ENCODE data around the gene ZNF821.
A peak's percentile ranks its signal among the peaks of the same experiment; 100 is the strongest.
"Not testable (repeated sequence)": the region's sequence is repeated elsewhere in the genome, so short reads cannot be mapped to it uniquely, and the experiment has no call there.

Gene ZNF821

DNA sequence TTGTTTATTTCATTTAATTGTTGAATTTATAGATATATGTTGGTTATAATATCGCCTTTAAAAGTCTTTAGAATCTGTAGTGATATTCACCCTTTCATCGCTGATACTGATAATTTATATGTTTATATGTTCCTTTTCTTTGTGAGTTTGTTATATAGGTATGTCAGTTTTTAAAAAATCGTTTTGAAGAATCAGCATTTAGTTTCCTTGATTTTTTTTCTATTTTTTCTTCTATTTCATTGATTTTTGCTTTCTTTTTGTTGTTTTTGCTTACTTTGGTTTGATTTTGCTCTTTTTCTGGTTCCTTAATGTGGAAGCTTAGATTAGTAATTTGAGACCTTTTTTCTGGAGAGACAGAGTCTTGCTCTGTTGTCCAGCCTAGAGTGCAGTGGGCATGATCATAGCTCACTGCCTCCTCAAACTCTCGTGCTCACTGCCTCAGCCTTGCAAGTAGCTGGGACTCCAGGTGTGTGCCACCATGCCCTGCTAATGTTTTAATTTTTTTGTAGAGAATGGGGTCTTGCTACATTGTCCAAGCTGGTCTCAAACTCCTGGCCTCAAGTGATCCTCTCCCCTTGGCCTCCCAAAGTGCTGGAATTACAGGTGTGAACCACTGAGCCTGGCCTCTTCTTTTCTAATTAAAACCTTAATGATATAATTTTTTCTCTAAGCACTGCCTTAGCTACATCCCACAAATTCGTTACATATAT, 18.8 kb upstream of the ZNF821 start:
- DNase-seq (ENCODE audit: low read depth in 2 of 2) = no peak

DNA sequence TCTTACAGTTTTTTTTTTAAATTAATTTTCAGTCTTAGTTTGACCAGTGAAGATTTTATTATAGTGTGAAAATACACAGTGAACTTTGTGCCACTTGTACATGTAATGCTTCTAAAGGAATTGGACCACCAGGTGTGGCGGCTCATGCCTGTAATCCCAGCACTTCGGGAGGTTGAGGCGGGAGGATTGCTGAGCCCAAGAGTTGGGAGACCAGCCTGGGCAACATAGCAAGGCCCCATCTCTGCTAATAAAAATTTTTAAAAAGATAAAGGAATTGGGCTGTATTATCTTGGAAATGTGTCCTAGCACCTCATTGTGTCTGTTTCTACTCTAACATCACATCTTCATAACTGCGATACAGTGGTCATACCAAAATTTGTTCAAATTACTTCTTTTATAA, 15.2 kb upstream of the ZNF821 start:
- DNase-seq (ENCODE audit: low read depth in 2 of 2) = no peak

GRCh38 chr16:71896764-71897368, 12.9 kb upstream of the ZNF821 start:
- no peak for DNase-seq (ENCODE audit: low read depth in 2 of 2)

DNA sequence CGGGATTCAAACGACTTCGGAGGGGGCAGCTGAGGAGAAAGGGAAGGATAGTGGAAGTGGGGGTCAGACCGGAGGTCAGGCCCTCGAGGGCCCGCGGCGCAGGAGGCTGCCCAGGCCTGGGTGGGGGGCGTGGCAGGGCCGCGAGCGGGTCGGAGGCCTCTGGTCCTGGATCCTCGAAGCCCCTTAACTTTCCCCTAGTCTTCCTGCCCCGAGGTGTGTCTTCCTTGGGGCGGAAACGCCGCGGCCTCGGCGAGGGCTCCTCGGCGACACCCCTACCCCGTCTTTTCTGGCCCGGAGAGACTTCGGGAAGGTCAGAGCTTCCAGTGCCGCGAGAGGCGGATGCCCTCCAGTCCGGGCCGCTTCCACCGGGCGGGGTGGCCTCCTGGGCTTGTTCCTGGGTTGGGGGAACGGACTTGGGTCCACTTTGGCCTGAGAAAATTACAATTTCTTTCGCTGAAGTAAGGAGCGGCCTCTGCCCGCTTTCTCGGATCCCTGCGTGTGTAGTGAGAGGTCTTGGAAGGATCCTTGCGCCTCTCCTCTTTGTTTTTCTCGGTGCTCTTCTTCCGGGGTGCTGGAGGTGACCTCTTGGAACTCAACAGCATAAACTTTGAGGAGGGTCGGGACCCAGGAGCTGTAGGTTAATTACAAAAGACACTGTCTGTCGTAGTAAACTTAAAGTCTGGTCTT, 11.8 kb upstream of the ZNF821 start:
- DNase-seq (ENCODE audit: low read depth in 2 of 2) = peak in 1 of 2 donors; percentile 10

GRCh38 chr16:71894921-71895678, 11.1 kb upstream of the ZNF821 start, which contains the start of gene IST1:
IST1 (plus strand) TSS chr16:71895531; CDS start chr16:71915641, 20,110 bp downstream.
- DNase-seq (ENCODE audit: low read depth in 2 of 2) = peak; percentile 96 to 97

GRCh38 chr16:71894229-71894920, 10.4 kb upstream of the ZNF821 start:
- DNase-seq (ENCODE audit: low read depth in 2 of 2) = peak in 1 of 2 donors; percentile 12

- DNase-seq (ENCODE audit: low read depth in 2 of 2) = no peak
These were observed 9.9 kb upstream of the ZNF821 start for GRCh38 chr16:71893888-71894228.

DNA sequence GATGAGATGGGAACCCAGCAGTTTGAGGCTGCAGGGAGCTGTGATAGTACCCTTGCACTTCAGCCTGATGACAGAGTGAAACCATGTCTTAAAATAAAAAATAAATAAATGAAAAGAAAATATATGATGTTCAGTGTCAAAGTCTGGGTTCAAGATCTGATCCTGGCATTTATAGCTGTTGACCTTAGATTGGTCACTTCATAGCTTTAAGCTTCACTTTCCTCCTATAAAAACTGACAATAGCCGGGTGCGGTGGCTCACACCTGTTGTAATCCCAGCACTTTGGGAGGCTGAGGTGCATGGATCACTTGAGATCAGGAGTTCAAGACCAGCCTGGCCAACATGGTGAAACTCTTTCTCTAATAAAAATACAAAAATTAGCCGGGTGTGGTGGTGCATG, 5.2 kb upstream of the ZNF821 start:
- no peak for DNase-seq (ENCODE audit: low read depth in 2 of 2)

DNA sequence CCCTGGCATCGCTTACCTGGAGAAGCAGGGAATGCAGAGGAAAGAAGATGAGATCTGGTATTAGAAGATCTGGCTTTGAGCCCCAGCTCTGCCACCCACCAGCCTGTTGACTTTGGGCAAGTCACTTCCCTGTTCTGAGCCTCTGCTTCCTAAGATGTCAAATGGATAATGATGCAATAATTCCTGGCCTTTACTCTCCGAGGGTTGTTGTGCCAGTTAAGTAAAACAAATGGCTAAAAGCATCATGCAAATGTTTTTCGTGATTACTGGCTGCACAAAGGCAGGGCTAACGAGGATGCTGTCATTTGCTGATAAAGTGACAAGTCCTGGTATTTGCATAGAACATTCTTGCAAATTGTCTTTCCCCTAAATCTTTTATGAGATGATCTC, 1.3 kb upstream of the ZNF821 start:
- DNase-seq (ENCODE audit: low read depth in 2 of 2) = no peak

DNA sequence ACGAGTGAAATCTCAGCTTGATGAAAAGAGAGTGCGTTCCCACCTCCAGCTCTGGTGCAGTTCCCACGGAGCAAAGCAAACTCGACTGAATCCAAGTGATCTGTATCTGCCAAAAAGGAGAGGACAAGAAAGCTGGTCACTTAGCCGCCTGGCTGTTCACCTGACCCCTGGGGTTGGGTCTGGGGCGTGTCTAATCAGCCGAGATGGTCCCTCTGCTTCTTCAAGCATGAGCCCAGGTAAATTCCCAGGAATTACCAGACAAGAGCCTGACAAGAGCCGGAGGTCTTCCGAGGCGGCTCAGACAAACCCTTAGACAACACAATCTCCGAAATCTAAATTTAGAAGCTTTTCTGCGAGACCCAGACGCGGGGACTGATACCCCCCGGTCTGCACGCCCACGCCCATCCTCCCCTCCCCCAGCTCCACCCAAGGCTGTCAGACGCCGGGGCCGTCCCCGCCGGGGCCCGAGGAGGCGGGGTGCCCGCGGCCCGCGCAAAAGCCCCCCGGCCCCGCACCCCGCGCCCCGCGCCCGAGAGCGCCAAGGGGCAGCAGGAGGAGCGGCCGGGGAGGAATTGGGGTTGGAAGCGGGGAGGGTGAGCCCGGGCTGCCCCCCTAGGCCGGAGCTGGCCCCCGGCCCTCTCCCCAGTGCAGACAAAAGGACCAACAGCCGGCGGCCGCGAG, 674 bp downstream of the ZNF821 start:
- peak in 1 of 2 donors; percentile 20 for DNase-seq (ENCODE audit: low read depth in 2 of 2)

GRCh38 chr16:71882505-71883167, 1.3 kb downstream of the ZNF821 start:
- peak; percentile 43 to 53 for DNase-seq (ENCODE audit: low read depth in 2 of 2)

- no peak for DNase-seq (ENCODE audit: low read depth in 2 of 2)
These were observed 3.8 kb downstream of the ZNF821 start for GRCh38 chr16:71880176-71880575.

GRCh38 chr16:71878911-71879310, 5.1 kb downstream of the ZNF821 start:
- DNase-seq (ENCODE audit: low read depth in 2 of 2) = no peak

DNA sequence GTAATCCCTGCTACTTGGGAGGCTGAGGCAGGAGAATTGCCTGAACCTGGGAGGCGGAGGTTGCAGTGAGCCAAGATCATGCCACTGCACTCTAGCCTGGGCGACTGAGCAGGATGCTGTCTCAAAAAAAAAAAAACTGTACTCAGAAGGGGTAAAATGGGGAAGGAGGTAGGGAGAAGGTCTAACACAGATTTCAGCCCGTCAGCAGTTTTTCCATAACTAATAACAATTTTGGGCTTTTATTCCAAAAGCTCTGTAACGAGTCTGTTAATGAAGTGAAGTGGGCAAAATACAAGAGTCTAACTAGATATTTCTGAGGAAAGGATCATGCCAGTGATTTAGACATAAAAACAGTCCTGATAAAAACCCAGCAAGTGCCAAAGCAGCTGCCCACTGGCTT, 10.8 kb downstream of the ZNF821 start:
- DNase-seq (ENCODE audit: low read depth in 2 of 2) = no peak

- no peak for DNase-seq (ENCODE audit: low read depth in 2 of 2)
These were observed 13.2 kb downstream of the ZNF821 start for GRCh38 chr16:71870818-71871217.

GRCh38 chr16:71869089-71869488, 14.9 kb downstream of the ZNF821 start:
- no peak for DNase-seq (ENCODE audit: low read depth in 2 of 2)

- DNase-seq (ENCODE audit: low read depth in 2 of 2) = no peak
These were observed 16.0 kb downstream of the ZNF821 start for GRCh38 chr16:71867939-71868338.

DNA sequence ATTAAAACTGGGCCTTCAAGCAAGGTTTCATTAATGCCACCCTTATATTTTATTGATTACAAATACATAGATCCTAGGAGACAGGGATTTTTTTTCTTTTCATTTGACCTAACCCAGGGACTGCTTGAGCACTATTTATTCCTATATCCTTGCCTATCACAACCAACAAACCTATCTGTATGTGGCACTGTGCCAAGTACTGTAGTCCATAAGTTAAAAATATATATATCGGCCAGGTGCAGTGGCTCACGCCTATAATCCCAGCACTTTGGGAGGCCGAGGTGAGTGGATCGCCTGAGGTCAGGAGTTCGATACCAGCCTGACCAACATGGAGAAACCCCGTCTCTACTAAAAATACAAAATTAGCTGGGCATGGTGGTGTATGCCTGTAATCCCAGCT, 16.8 kb downstream of the ZNF821 start:
- DNase-seq (ENCODE audit: low read depth in 2 of 2) = not testable (repeated sequence)

GRCh38 chr16:71865173-71865863, 18.7 kb downstream of the ZNF821 start:
- DNase-seq (ENCODE audit: low read depth in 2 of 2) = no peak

DNA sequence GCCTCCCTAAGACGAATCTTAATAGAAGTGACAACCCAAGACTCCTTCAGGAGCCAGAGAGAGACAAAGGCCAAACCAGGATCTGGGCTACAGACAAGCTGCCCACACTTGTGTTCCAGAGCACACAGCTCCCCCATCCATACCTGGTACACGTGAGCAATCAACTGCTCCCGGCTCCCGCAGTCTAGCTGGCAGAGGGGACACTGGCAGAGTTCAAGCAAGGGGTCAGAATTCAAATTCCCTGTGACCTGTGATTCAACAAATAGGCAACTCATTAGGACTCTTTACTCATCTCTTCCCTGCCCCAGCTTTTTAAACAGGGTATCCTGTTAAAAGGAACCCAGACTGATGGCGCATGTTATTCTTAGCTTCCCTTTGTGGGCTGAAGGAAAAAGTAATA, 20.0 kb downstream of the ZNF821 start:
- no peak for DNase-seq (ENCODE audit: low read depth in 2 of 2)

Measured in stimulated activated CD8-positive, alpha-beta memory T cell treated with anti-CD3 and anti-CD28 coated beads, Interleukin-2, amount 100 ng/mL, for 1 hour (primary cell).